H9 (cell line): Measurements from ENCODE around the gene TLR6. TPM values are rescaled to one million over a fixed set of nuclear protein-coding genes. Genes with fewer than 3 reads are reported as not detected.

Experiments
- DNase-seq: peaks from one replicate; pipeline ENCODE4 v3.0.0-alpha.2; 2017
- H2AFZ ChIP-seq: one replicate; pipeline ENCODE4 v1.6.1; 2013; ENCODE audit warnings: mild to moderate bottlenecking, low read length, control low read depth, moderate library complexity
- H2AK5ac ChIP-seq: 2 replicates; pipeline ENCODE4 v1.6.1; 2013; ENCODE audit warnings: low read length, control low read depth, mixed read lengths; ENCODE audit not compliant: insufficient read length
- H2BK120ac ChIP-seq: one replicate; pipeline ENCODE4 v1.6.1; 2013; ENCODE audit warnings: low read depth, mild to moderate bottlenecking, low read length, control low read depth, inconsistent platforms; ENCODE audit not compliant: poor library complexity, severe bottlenecking
- H2BK12ac ChIP-seq: 2 replicates; pipeline ENCODE4 v1.6.1; 2013; ENCODE audit warnings: low read length, control low read depth, mixed read lengths, low read depth; ENCODE audit not compliant: insufficient read length
- H2BK15ac ChIP-seq: 2 replicates; pipeline ENCODE4 v1.6.1; 2013; ENCODE audit warnings: low read depth, low read length, control low read depth
- H2BK20ac ChIP-seq: one replicate; pipeline ENCODE4 v1.6.1; 2013; ENCODE audit warnings: low read depth, mild to moderate bottlenecking, low read length, control low read depth, inconsistent platforms; ENCODE audit not compliant: poor library complexity, severe bottlenecking
- H2BK5ac ChIP-seq: 2 replicates; pipeline ENCODE4 v1.6.1; 2013; ENCODE audit warnings: low read length, control low read depth, mixed read lengths; ENCODE audit not compliant: insufficient read length
- H3K14ac ChIP-seq: 2 replicates; pipeline ENCODE4 v1.6.1; 2013; ENCODE audit warnings: low read length, control low read depth; ENCODE audit not compliant: insufficient read depth
- H3K18ac ChIP-seq: 2 replicates; pipeline ENCODE4 v1.6.1; 2013; ENCODE audit warnings: low read depth, mild to moderate bottlenecking, mixed read lengths, low read length, control low read depth; ENCODE audit not compliant: insufficient read length
- H3K23ac ChIP-seq: 2 replicates; pipeline ENCODE4 v1.6.1; 2013; ENCODE audit warnings: low read length, control low read depth, mixed read lengths, low read depth; ENCODE audit not compliant: insufficient read length
- H3K23me2 ChIP-seq: 2 replicates; pipeline ENCODE4 v1.6.1; 2013; ENCODE audit warnings: low read depth, mild to moderate bottlenecking, mixed read lengths, low read length, control low read depth; ENCODE audit not compliant: insufficient read length, poor library complexity, severe bottlenecking
- H3K27ac ChIP-seq: 2 replicates; pipeline ENCODE4 v1.5.1; 2013; ENCODE audit warnings: low read length, control low read depth, mixed read lengths, low read depth; ENCODE audit not compliant: insufficient read length
- H3K27me3 ChIP-seq: 2 replicates; pipeline ENCODE4 v1.6.1; 2013; ENCODE audit warnings: low read length, control low read depth, inconsistent platforms; ENCODE audit not compliant: insufficient read depth
- H3K4ac ChIP-seq: 2 replicates; pipeline ENCODE4 v1.6.1; 2013; ENCODE audit warnings: low read depth, mild to moderate bottlenecking, control low read depth, inconsistent platforms, low read length, moderate library complexity
- H3K4me1 ChIP-seq: 2 replicates; pipeline ENCODE4 v1.6.1; 2013; ENCODE audit warnings: low read length, control low read depth, inconsistent platforms; ENCODE audit not compliant: insufficient read depth
- H3K4me2 ChIP-seq: 2 replicates; pipeline ENCODE4 v1.6.1; 2013; ENCODE audit warnings: low read length, control low read depth, mixed read lengths; ENCODE audit not compliant: insufficient read length, insufficient read depth
- H3K56ac ChIP-seq: 2 replicates; pipeline ENCODE4 v1.6.1; 2013; ENCODE audit warnings: low read depth, mild to moderate bottlenecking, mixed read lengths, low read length, control low read depth; ENCODE audit not compliant: insufficient read length
- H3K79me1 ChIP-seq: 2 replicates; pipeline ENCODE4 v1.6.1; 2013; ENCODE audit warnings: low read depth, mild to moderate bottlenecking, moderate library complexity, low read length, control low read depth, inconsistent platforms; ENCODE audit not compliant: insufficient read depth, poor library complexity, severe bottlenecking
- H3K79me2 ChIP-seq: 2 replicates; pipeline ENCODE4 v1.6.1; 2013; ENCODE audit warnings: low read length, control low read depth, inconsistent platforms; ENCODE audit not compliant: insufficient read depth
- H3K9ac ChIP-seq: 2 replicates; pipeline ENCODE4 v1.6.1; 2013; ENCODE audit warnings: low read length, control low read depth, mixed read lengths; ENCODE audit not compliant: insufficient read length; ENCODE audit errors: extremely low read depth
- H3K9me3 ChIP-seq: one replicate; pipeline ENCODE4 v1.6.1; 2013; ENCODE audit warnings: low read depth, low read length, inconsistent platforms; ENCODE audit not compliant: control insufficient read depth
- H3T11ph ChIP-seq: one replicate; pipeline ENCODE4 v1.6.1; 2013; ENCODE audit warnings: mild to moderate bottlenecking, low read length, control low read depth, inconsistent platforms
- H4K20me1 ChIP-seq: one replicate; pipeline ENCODE4 v1.6.1; 2013; ENCODE audit not compliant: control insufficient read depth, insufficient read length, insufficient read depth
- H4K5ac ChIP-seq: 2 replicates; pipeline ENCODE4 v1.6.1; 2013; ENCODE audit warnings: low read depth, mild to moderate bottlenecking, mixed read lengths, low read length, control low read depth; ENCODE audit not compliant: insufficient read length
- H4K8ac ChIP-seq: replicated peaks from 2 replicates; pipeline ENCODE4 v1.6.1; 2013; ENCODE audit warnings: low read length, control low read depth, mixed read lengths, low read depth; ENCODE audit not compliant: insufficient read length
- H4K91ac ChIP-seq: 2 replicates; pipeline ENCODE4 v1.6.1; 2013; ENCODE audit warnings: low read depth, mild to moderate bottlenecking, moderate library complexity, mixed read lengths, low read length, control low read depth; ENCODE audit not compliant: insufficient read length
- H3K27ac Mint-ChIP-seq, 3 experiments: 2 replicates in 2 of 3; 3 replicates in 1 of 3; pipeline ENCODE4 v1.8.0; 2020 to 2021; ENCODE audit warnings: mixed read lengths in 3 of 3, mild to moderate bottlenecking in 1 of 3, moderate library complexity in 1 of 3
- H3K27me3 Mint-ChIP-seq: 2 replicates; pipeline ENCODE4 v1.8.0; 2021; ENCODE audit warnings: low read depth, mild to moderate bottlenecking, moderate library complexity, mixed read lengths
- H3K36me3 Mint-ChIP-seq, 3 experiments: 2 replicates in 2 of 3; 3 replicates in 1 of 3; pipeline ENCODE4 v1.8.0; 2020 to 2021; ENCODE audit warnings: low read depth in 3 of 3, mixed read lengths in 3 of 3; ENCODE audit not compliant: insufficient read depth in 1 of 3
- H3K4me1 Mint-ChIP-seq, 2 experiments: 2 replicates each; pipeline ENCODE4 v1.8.0; 2020; ENCODE audit warnings: mixed read lengths in 2 of 2
- H3K4me3 Mint-ChIP-seq, 2 experiments: 2 replicates in 1 of 2; 3 replicates in 1 of 2; pipeline ENCODE4 v1.8.0; 2020 to 2021; ENCODE audit warnings: mild to moderate bottlenecking in 2 of 2, mixed read lengths in 2 of 2, moderate library complexity in 1 of 2
- H3K9me3 Mint-ChIP-seq, 2 experiments: 2 replicates in 1 of 2; 3 replicates in 1 of 2; pipeline ENCODE4 v1.8.0; 2020; ENCODE audit warnings: mild to moderate bottlenecking in 2 of 2, mixed read lengths in 2 of 2, moderate library complexity in 1 of 2
- CTCF ChIP-seq: fragments of 200-600 bp; sonication (generic); conservative IDR thresholded peaks from 3 replicates; pipeline ENCODE4 v1.8.0; 2021; ENCODE audit warnings: antibody characterized with exemption, mild to moderate bottlenecking
- WGBS: extraction: QIAGEN DNeasy Blood & Tissue Kit; methylation state at CpG from one replicate; pipeline ENCODE4 v1.1.7; 2013; ENCODE audit warnings: missing lambda C conversion rate, low lambda C conversion rate, mixed read lengths; ENCODE audit not compliant: insufficient read length; ENCODE audit errors: extremely low coverage; 5-methylcytosine and 5-hydroxymethylcytosine counted together
- total RNA-seq: library from RNA; stranded (reverse); gene quantifications from 2 replicates; pipeline ENCODE4 v1.2.1, GENCODE V29; 2021

TLR6 gene
- total RNA-seq, 1 experiment from 2014 or later = 0.11 TPM

GRCh38 chr4:38873290-38873944, 16.8 kb upstream of the TLR6 start:
- no peaks in the 10 kb centered on the region for H4K20me1 ChIP-seq
- no peak overlapping the region for H3K4me3 Mint-ChIP-seq

More at GRCh38 chr4:38873290-38873944, 16.8 kb upstream of the TLR6 start:
- no peak overlapping the region for H2BK5ac ChIP-seq
- DNase-seq = no peak
- no peak overlapping the region for H3K14ac ChIP-seq
- no peak overlapping the region; a peak in 2 of 7 replicates for H3K27ac Mint-ChIP-seq
- no peak overlapping the region for H4K8ac ChIP-seq
- no peak overlapping the region for H2BK12ac ChIP-seq
- no peak overlapping the region for H3K4ac ChIP-seq
- peaks cover 0 to 4% of the 10 kb centered on the region in 2 experiments; a peak in 2 of 5 replicates for H3K9me3 Mint-ChIP-seq
- no peaks in the 10 kb centered on the region for H3K9me3 ChIP-seq
- H3K23me2 ChIP-seq = no peaks in the 10 kb centered on the region
- no peak overlapping the region for H3K18ac ChIP-seq
- H4K5ac ChIP-seq = no peak overlapping the region
- peaks cover 2% of the 10 kb centered on the region; the same call in 1 of the 2 replicates for H3K27me3 Mint-ChIP-seq
- no peak overlapping the region for H3T11ph ChIP-seq
- WGBS = no CpG with 5 or more reads among the region's 5 CpGs
- H4K91ac ChIP-seq = no peak overlapping the region
- H3K27me3 ChIP-seq = no peaks in the 10 kb centered on the region
- H3K4me2 ChIP-seq = no peak overlapping the region
- H3K9ac ChIP-seq = no peak overlapping the region
- H3K56ac ChIP-seq = no peak overlapping the region
- H3K4me1 Mint-ChIP-seq = peaks cover 3 to 4% of the 10 kb centered on the region in 2 experiments
- peaks cover 2% of the 10 kb centered on the region; the same call in 1 of the 2 replicates for H3K4me1 ChIP-seq
- H3K27ac ChIP-seq = no peak overlapping the region
- H3K79me2 ChIP-seq = no peaks in the 10 kb centered on the region
- no peak overlapping the region for H2BK120ac ChIP-seq
- H2AK5ac ChIP-seq = no peak overlapping the region
- TF ChIP-seq CTCF = peak; percentile 32; the same call in 2 of the 3 replicates
- no peak overlapping the region for H2BK20ac ChIP-seq
- peaks cover 5 to 12% (median 10%) of the 10 kb centered on the region in 3 experiments for H3K36me3 Mint-ChIP-seq
- no peaks in the 10 kb centered on the region for H3K79me1 ChIP-seq
- H2BK15ac ChIP-seq = no peak overlapping the region
- no peak overlapping the region for H3K23ac ChIP-seq
- no peak overlapping the region for H2AFZ ChIP-seq
